Progenitor cell of endocrine pancreas (in vitro differentiated cells): ENCODE results near the gene SLC30A10. TPM values are rescaled to one million over a fixed set of nuclear protein-coding genes. Genes with fewer than 3 reads are reported as not detected.

ENCODE experiments used
- DNase-seq: peaks from one replicate; pipeline ENCODE4 v3.0.0; 2021; ENCODE audit warnings: low spot score; ENCODE audit not compliant: unreplicated experiment
- H3K27ac Mint-ChIP-seq: 2 replicates; pipeline ENCODE4 v1.8.0; 2021; ENCODE audit warnings: mild to moderate bottlenecking, moderate library complexity, mixed read lengths
- H3K27me3 Mint-ChIP-seq: 2 replicates; pipeline ENCODE4 v1.8.0; 2021; ENCODE audit warnings: mixed read lengths
- H3K36me3 Mint-ChIP-seq: 2 replicates; pipeline ENCODE4 v1.8.0; 2022; ENCODE audit warnings: mixed read lengths; ENCODE audit not compliant: insufficient read depth
- H3K4me1 Mint-ChIP-seq: 2 replicates; pipeline ENCODE4 v1.8.0; 2021; ENCODE audit warnings: low read depth, mixed read lengths
- H3K4me3 Mint-ChIP-seq: 2 replicates; pipeline ENCODE4 v1.8.0; 2021; ENCODE audit warnings: low read depth, mild to moderate bottlenecking, moderate library complexity, mixed read lengths
- H3K9me3 Mint-ChIP-seq: 2 replicates; pipeline ENCODE4 v1.8.0; 2021; ENCODE audit warnings: low read depth, mixed read lengths
- CTCF ChIP-seq: fragments of 200-600 bp; sonication (generic); IDR thresholded peaks from one replicate; pipeline ENCODE4 v1.5.0; 2021; ENCODE audit warnings: antibody characterized with exemption, mild to moderate bottlenecking; ENCODE audit not compliant: unreplicated experiment
- total RNA-seq: library from RNA; stranded (reverse); gene quantifications from 2 replicates; pipeline ENCODE4 v1.2.1, GENCODE V29; 2021

Gene SLC30A10
- total RNA-seq, 1 donor from 2014 or later: 1.1 TPM

GRCh38 chr1:219963432-219963831, 35.1 kb upstream of the SLC30A10 start:
- no peak for DNase-seq
- Mint-ChIP-seq H3K4me3 (no peak overlapping the region), H3K27ac (no peak overlapping the region), H3K9me3 (peaks cover 7% of the 10 kb centered on the region), H3K4me1 (peaks cover 3% of the 10 kb centered on the region), H3K27me3 (no peaks in the 10 kb centered on the region), H3K36me3 (peaks cover 13% of the 10 kb centered on the region)
- TF ChIP-seq CTCF: no peak

GRCh38 chr1:219961684-219962083, 33.3 kb upstream of the SLC30A10 start:
- H3K4me1 Mint-ChIP-seq: peaks cover 3% of the 10 kb centered on the region
- no peak overlapping the region for H3K4me3 Mint-ChIP-seq
- DNase-seq: no peak
- H3K9me3 Mint-ChIP-seq: peaks cover 7% of the 10 kb centered on the region
- H3K36me3 Mint-ChIP-seq: no peaks in the 10 kb centered on the region
- no peaks in the 10 kb centered on the region for H3K27me3 Mint-ChIP-seq
- no peak overlapping the region for H3K27ac Mint-ChIP-seq
- no peak for TF ChIP-seq CTCF

GRCh38 chr1:219959540-219960203, 31.3 kb upstream of the SLC30A10 start:
- H3K36me3 Mint-ChIP-seq: no peaks in the 10 kb centered on the region
- no peak overlapping the region for H3K4me3 Mint-ChIP-seq
- H3K27ac Mint-ChIP-seq: no peak overlapping the region
- no peaks in the 10 kb centered on the region for H3K27me3 Mint-ChIP-seq
- DNase-seq: no peak
- TF ChIP-seq CTCF: no peak
- H3K9me3 Mint-ChIP-seq: peaks cover 7% of the 10 kb centered on the region
- peaks cover 9% of the 10 kb centered on the region for H3K4me1 Mint-ChIP-seq

- no peak overlapping the region for H3K27ac Mint-ChIP-seq
- DNase-seq: no peak
- no peaks in the 10 kb centered on the region for H3K36me3 Mint-ChIP-seq
- no peaks in the 10 kb centered on the region for H3K27me3 Mint-ChIP-seq
- H3K4me1 Mint-ChIP-seq: peaks cover 11% of the 10 kb centered on the region
- H3K4me3 Mint-ChIP-seq: no peak overlapping the region
- peaks cover 1% of the 10 kb centered on the region for H3K9me3 Mint-ChIP-seq
- TF ChIP-seq CTCF: no peak
Observed at GRCh38 chr1:219958875-219959417, 30.6 kb upstream of the SLC30A10 start.

- Mint-ChIP-seq H3K9me3 (no peaks in the 10 kb centered on the region), H3K4me1 (peaks cover 13% of the 10 kb centered on the region), H3K36me3 (no peaks in the 10 kb centered on the region), H3K27ac (peak overlapping the region; percentile 21), H3K27me3 (no peaks in the 10 kb centered on the region), H3K4me3 (no peak overlapping the region)
- TF ChIP-seq CTCF: no peak
- DNase-seq: no peak
Observed at GRCh38 chr1:219954736-219955421, 26.5 kb upstream of the SLC30A10 start.
